Measurements from ENCODE around the gene TMEM236.

GRCh38 chr10:17788646-17789045 is 36.6 kb downstream of the TMEM236 start:
- no peak for TF ChIP-seq CTCF (optimal IDR thresholded peaks at IDR 0.05 in 1 of 3, IDR thresholded peaks at IDR 0.05 in 1 of 3, conservative IDR thresholded peaks at IDR 0.05 in 1 of 3; ENCODE audit: extremely low read depth in 1 of 3, insufficient read depth in 2 of 3, low read length in 3 of 3)
- TF ChIP-seq EZH2 (IDR thresholded peaks at IDR 0.05; ENCODE audit: low read length) = no peak
